Mesothelial cell of epicardium (in vitro differentiated cells): ENCODE data around the gene FAM3B. TPM values are rescaled to one million over a fixed set of nuclear protein-coding genes. Genes with fewer than 3 reads are reported as not detected.

Experiments
- total RNA-seq: library from RNA; stranded (reverse); gene quantifications from 3 replicates; pipeline ENCODE4 v1.2.1, GENCODE V29; 2021

FAM3B gene
- total RNA-seq, 1 donor from 2014 or later, result 1.4 TPM

Other genes with a start within 250 kb of the FAM3B start
- gene BACE2, start 148.6 kb upstream of the FAM3B start, total RNA-seq, result 29.8 to 31.3 TPM (median 30.6 TPM) in 3 replicates
- gene MX2, start 45.2 kb downstream of the FAM3B start, total RNA-seq, result 3.2 to 4.1 TPM (median 3.9 TPM) in 3 replicates
- gene MX1, start 109.4 kb downstream of the FAM3B start, total RNA-seq, result 32.2 to 42.4 TPM (median 32.9 TPM) in 3 replicates
- 1.3 to 2.6 TPM (median 1.9 TPM) in 3 replicates for gene TMPRSS2, start 191.4 kb downstream of the FAM3B start, total RNA-seq